BLaER1 (cell line): Measurements from ENCODE around the gene PTGIR.
A peak's percentile ranks its signal among the peaks of the same experiment; 100 is the strongest.

Source experiments
- H3K27ac ChIP-seq: shearing (Covaris generic); formaldehyde crosslinking; 2 replicates; pipeline ENCODE4 v1.8.1; 2022
- H3K27me3 ChIP-seq: shearing (Covaris generic); formaldehyde crosslinking; 2 replicates; pipeline ENCODE4 v1.8.1; 2022
- H3K36me3 ChIP-seq: shearing (Covaris generic); formaldehyde crosslinking; 2 replicates; pipeline ENCODE4 v1.8.1; 2022
- H3K4me1 ChIP-seq: shearing (Covaris generic); formaldehyde crosslinking; 2 replicates; pipeline ENCODE4 v1.8.1; 2022
- H3K4me2 ChIP-seq: shearing (Covaris generic); formaldehyde crosslinking; 2 replicates; pipeline ENCODE4 v1.8.1; 2022
- H3K4me3 ChIP-seq: shearing (Covaris generic); formaldehyde crosslinking; 2 replicates; pipeline ENCODE4 v1.8.1; 2022
- H3K9ac ChIP-seq: shearing (Covaris generic); formaldehyde crosslinking; 2 replicates; pipeline ENCODE4 v1.8.1; 2022
- H3K9me3 ChIP-seq: shearing (Covaris generic); formaldehyde crosslinking; 2 replicates; pipeline ENCODE4 v1.8.1; 2022
- H4K20me1 ChIP-seq: shearing (Covaris generic); formaldehyde crosslinking; 2 replicates; pipeline ENCODE4 v1.8.1; 2022
- Cebpa-rat ChIP-seq: shearing (Covaris generic); IDR thresholded peaks from 2 replicates; pipeline ENCODE4 v1.8.1; 2022

PTGIR gene

GRCh38 chr19:46659151-46660007 is 34.5 kb upstream of the PTGIR start:
- peak overlapping the region; percentile 35 for H3K27ac ChIP-seq

GRCh38 chr19:46656541-46656940 is 31.7 kb upstream of the PTGIR start:
- Histone ChIP-seq H3K4me2 (no peak overlapping the region), H3K9ac (no peak overlapping the region), H3K36me3 (peaks cover 4% of the 10 kb centered on the region; the same call in 1 of the 2 replicates), H3K4me1 (peaks cover 34% of the 10 kb centered on the region), H3K27ac (no peak overlapping the region), H3K27me3 (no peaks in the 10 kb centered on the region), H4K20me1 (no peaks in the 10 kb centered on the region), H3K9me3 (no peaks in the 10 kb centered on the region), H3K4me3 (no peak overlapping the region)
- no peak for TF ChIP-seq Cebpa-rat

More at GRCh38 chr19:46659151-46660007, 34.5 kb upstream of the PTGIR start:
- no peaks in the 10 kb centered on the region for H3K27me3 ChIP-seq
- no peaks in the 10 kb centered on the region for H3K9me3 ChIP-seq
- H3K4me1 ChIP-seq = peaks cover 38% of the 10 kb centered on the region
- peak overlapping the region; percentile 70 for H3K9ac ChIP-seq
- peak overlapping the region; percentile 74 for H3K4me3 ChIP-seq
- H3K36me3 ChIP-seq = no peaks in the 10 kb centered on the region
- TF ChIP-seq Cebpa-rat = no peak
- no peaks in the 10 kb centered on the region for H4K20me1 ChIP-seq
- H3K4me2 ChIP-seq = peak overlapping the region; percentile 99

GRCh38 chr19:46654621-46655152 is 29.8 kb upstream of the PTGIR start:
- H3K27ac ChIP-seq = no peak overlapping the region
- no peak overlapping the region for H3K9ac ChIP-seq
- no peaks in the 10 kb centered on the region for H4K20me1 ChIP-seq
- peaks cover 4% of the 10 kb centered on the region; the same call in 1 of the 2 replicates for H3K36me3 ChIP-seq
- no peak for TF ChIP-seq Cebpa-rat
- H3K4me1 ChIP-seq = peaks cover 22% of the 10 kb centered on the region
- no peak overlapping the region for H3K4me3 ChIP-seq
- no peaks in the 10 kb centered on the region for H3K27me3 ChIP-seq
- peak overlapping the region; percentile 31 for H3K4me2 ChIP-seq
- H3K9me3 ChIP-seq = no peaks in the 10 kb centered on the region

- H3K36me3 ChIP-seq = peaks cover 23% of the 10 kb centered on the region
- H3K9me3 ChIP-seq = peaks cover 31% of the 10 kb centered on the region
- no peak overlapping the region for H3K4me3 ChIP-seq
- H3K9ac ChIP-seq = no peak overlapping the region
- H4K20me1 ChIP-seq = no peaks in the 10 kb centered on the region
- peaks cover 10% of the 10 kb centered on the region; the same call in 1 of the 2 replicates for H3K4me1 ChIP-seq
- no peak overlapping the region for H3K27ac ChIP-seq
- H3K4me2 ChIP-seq = no peak overlapping the region
- H3K27me3 ChIP-seq = no peaks in the 10 kb centered on the region
- TF ChIP-seq Cebpa-rat = no peak
Measured at GRCh38 chr19:46650445-46650844, 25.6 kb upstream of the PTGIR start.

GRCh38 chr19:46648961-46649960 is 24.4 kb upstream of the PTGIR start:
- Histone ChIP-seq H3K27ac (no peak overlapping the region), H3K9me3 (peaks cover 31% of the 10 kb centered on the region), H3K9ac (no peak overlapping the region), H3K27me3 (no peaks in the 10 kb centered on the region), H3K4me1 (no peaks in the 10 kb centered on the region), H4K20me1 (no peaks in the 10 kb centered on the region), H3K36me3 (peaks cover 23% of the 10 kb centered on the region), H3K4me3 (no peak overlapping the region), H3K4me2 (no peak overlapping the region)
- TF ChIP-seq Cebpa-rat = no peak

GRCh38 chr19:46648060-46648960 is 23.4 kb upstream of the PTGIR start:
- TF ChIP-seq Cebpa-rat = no peak
- Histone ChIP-seq H3K9ac (no peak overlapping the region), H3K4me2 (no peak overlapping the region), H4K20me1 (no peaks in the 10 kb centered on the region), H3K9me3 (peaks cover 31% of the 10 kb centered on the region), H3K36me3 (peaks cover 23% of the 10 kb centered on the region), H3K27me3 (no peaks in the 10 kb centered on the region), H3K4me3 (no peak overlapping the region), H3K4me1 (no peaks in the 10 kb centered on the region), H3K27ac (no peak overlapping the region)

- Histone ChIP-seq H3K4me1 (no peaks in the 10 kb centered on the region), H3K4me3 (no peak overlapping the region), H3K36me3 (peaks cover 19% of the 10 kb centered on the region), H3K4me2 (no peak overlapping the region), H3K9me3 (peaks cover 31% of the 10 kb centered on the region), H4K20me1 (no peaks in the 10 kb centered on the region), H3K27ac (no peak overlapping the region), H3K27me3 (no peaks in the 10 kb centered on the region), H3K9ac (no peak overlapping the region)
- no peak for TF ChIP-seq Cebpa-rat
Measured at GRCh38 chr19:46646402-46646801, 21.5 kb upstream of the PTGIR start.

GRCh38 chr19:46644720-46645119 is 19.8 kb upstream of the PTGIR start:
- Histone ChIP-seq H3K9ac (no peak overlapping the region), H3K9me3 (peaks cover 31% of the 10 kb centered on the region), H3K36me3 (peaks cover 19% of the 10 kb centered on the region), H3K4me1 (peaks cover 4% of the 10 kb centered on the region), H3K4me3 (no peak overlapping the region), H3K4me2 (no peak overlapping the region), H3K27ac (no peak overlapping the region), H3K27me3 (peaks cover 9% of the 10 kb centered on the region), H4K20me1 (no peaks in the 10 kb centered on the region)
- no peak for TF ChIP-seq Cebpa-rat

GRCh38 chr19:46640656-46641055 is 15.8 kb upstream of the PTGIR start:
- H4K20me1 ChIP-seq = no peaks in the 10 kb centered on the region
- no peak overlapping the region for H3K9ac ChIP-seq
- H3K4me3 ChIP-seq = no peak overlapping the region
- TF ChIP-seq Cebpa-rat = no peak
- H3K9me3 ChIP-seq = no peaks in the 10 kb centered on the region
- H3K4me2 ChIP-seq = no peak overlapping the region
- H3K27ac ChIP-seq = no peak overlapping the region
- H3K36me3 ChIP-seq = no peaks in the 10 kb centered on the region
- H3K4me1 ChIP-seq = peaks cover 25% of the 10 kb centered on the region
- H3K27me3 ChIP-seq = peaks cover 40% of the 10 kb centered on the region
